ENCODE data around the gene PRDM11.

PRDM11 gene

DNA sequence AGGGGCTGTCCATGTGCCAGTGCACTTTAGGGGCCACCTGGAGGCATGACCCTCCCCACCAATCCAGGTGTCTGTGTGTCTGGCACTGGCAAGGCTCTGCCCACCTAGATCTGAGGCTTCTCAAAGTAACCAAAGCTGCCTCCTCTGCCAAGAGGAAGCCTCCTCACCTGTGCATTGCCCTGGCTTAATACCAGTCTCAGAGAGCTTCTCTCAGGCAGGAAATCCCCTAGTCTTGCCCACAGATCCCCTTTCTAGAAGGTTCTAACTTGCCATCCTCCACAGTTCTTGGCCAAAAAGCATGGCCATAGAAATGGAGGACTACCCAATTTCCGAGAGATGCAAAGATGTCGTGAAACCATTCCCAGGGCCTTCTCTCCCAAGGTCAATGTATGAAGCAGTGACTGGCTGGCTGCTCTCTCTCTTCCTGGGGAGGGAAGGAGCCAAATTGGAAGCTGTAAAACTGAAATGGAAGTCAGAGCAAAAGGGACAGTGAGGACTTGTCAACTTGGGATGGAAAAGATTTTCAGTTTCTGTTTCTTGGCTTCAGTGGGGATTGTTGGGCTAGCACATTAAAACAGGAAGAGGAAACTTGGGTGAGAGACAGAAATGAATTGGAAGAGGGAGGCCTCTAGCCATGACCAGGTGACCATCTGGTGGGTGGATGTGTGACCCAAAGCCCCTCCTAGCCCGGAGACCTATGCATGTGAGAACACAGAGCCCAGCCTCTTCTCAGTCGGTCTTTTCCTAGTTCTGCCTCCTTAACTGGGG is 68.8 kb downstream of the PRDM11 start:
- TF ChIP-seq, protein P1, sequence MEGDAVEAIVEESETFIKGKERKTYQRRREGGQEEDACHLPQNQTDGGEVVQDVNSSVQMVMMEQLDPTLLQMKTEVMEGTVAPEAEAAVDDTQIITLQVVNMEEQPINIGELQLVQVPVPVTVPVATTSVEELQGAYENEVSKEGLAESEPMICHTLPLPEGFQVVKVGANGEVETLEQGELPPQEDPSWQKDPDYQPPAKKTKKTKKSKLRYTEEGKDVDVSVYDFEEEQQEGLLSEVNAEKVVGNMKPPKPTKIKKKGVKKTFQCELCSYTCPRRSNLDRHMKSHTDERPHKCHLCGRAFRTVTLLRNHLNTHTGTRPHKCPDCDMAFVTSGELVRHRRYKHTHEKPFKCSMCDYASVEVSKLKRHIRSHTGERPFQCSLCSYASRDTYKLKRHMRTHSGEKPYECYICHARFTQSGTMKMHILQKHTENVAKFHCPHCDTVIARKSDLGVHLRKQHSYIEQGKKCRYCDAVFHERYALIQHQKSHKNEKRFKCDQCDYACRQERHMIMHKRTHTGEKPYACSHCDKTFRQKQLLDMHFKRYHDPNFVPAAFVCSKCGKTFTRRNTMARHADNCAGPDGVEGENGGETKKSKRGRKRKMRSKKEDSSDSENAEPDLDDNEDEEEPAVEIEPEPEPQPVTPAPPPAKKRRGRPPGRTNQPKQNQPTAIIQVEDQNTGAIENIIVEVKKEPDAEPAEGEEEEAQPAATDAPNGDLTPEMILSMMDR (conservative IDR thresholded peaks at IDR 0.05; ENCODE audit: low read depth, low read length), result no peak
- no peak overlapping the region for H3K4me3 ChIP-seq (ENCODE audit: low read length)
- no peak for DNase-seq (ENCODE audit: low read depth)

DNA sequence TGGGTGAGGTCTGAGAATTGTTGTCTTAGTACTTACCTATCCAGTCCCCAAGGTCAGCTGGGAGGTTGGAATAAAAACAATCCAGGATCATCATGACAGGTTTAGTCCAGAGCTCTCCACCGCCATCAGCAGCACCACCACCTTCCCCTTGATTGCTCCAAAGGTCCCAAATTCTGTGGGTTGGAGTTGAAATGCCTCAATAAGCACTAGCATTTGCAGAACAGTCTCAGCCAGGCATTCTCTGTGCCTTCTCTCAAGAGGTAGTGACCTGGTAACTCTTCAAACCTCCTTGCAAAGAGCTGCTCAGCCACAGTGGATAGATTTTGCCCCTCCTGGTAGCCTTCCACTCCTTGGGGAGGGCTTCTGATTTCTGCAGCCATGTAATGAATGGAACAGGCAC is 69.6 kb downstream of the PRDM11 start:
- no peak overlapping the region for H3K4me3 ChIP-seq (ENCODE audit: low read length)
- TF ChIP-seq, protein P1 (conservative IDR thresholded peaks at IDR 0.05; ENCODE audit: low read depth, low read length), result no peak
- no peak for DNase-seq (ENCODE audit: low read depth)

DNA sequence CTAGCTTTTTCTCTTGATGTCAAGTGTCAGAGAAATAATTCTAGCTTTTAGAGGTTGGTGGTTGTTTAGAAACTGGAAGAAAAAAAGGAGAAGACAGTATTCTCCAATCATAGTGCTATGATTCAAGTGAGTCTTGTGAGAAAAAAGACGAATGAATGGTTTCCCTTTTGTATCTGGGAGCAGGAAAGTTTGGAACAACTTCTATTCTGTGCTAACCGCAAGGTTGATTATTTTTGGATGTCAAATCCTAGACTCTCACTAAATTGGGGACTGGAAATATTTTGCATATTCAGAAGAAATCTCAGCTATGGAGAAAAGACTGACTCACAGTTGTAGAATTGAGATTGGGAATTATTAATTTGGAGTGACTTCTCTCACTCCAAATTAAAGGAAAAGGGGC is 70.5 kb downstream of the PRDM11 start:
- DNase-seq (ENCODE audit: low read depth), result no peak
- TF ChIP-seq, protein P1 (conservative IDR thresholded peaks at IDR 0.05; ENCODE audit: low read depth, low read length), result no peak
- no peak overlapping the region for H3K4me3 ChIP-seq (ENCODE audit: low read length)

DNA sequence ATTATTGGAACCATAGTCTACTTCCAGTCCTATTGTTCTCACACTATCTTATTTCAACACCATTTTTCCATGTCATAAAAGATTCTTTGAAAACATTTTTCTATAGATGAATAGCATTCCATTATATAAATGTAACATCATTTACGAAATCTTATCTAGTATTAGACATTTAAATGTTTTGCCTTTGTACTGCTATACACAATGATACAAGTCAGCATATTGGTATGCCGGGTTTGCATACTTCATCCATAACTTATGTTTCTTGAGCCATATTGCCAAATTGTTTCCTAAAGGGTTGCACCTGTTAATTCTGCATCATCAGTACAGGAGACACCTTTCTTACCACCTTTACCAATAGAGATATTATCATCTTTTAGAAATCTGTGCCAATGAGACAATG is 71.6 kb downstream of the PRDM11 start:
- H3K4me3 ChIP-seq (ENCODE audit: low read length), result no peak overlapping the region
- no peak for DNase-seq (ENCODE audit: low read depth)
- TF ChIP-seq, protein P1 (conservative IDR thresholded peaks at IDR 0.05; ENCODE audit: low read depth, low read length), result no peak

DNA sequence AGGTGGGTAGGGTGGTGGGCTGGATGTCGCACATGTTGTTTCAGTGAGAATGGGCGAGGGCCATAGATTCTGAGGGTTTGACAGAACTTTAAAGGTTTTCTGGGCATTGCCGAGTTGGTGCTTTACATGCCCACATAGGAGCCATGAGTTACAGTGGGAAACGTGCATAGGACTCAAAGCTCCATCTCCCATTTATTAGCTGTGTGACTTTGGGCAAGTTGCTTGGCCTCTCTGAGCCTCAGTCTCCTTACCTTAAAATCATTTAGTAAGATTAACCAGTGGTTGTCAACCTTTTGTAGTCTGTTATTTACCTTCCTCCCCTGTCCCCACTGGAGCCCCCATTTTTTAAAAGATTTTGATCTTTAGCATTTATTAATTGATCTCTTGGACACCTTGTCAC is 72.3 kb downstream of the PRDM11 start:
- no peak for DNase-seq (ENCODE audit: low read depth)
- TF ChIP-seq, protein P1 (conservative IDR thresholded peaks at IDR 0.05; ENCODE audit: low read depth, low read length), result no peak
- H3K4me3 ChIP-seq (ENCODE audit: low read length), result no peak overlapping the region

DNA sequence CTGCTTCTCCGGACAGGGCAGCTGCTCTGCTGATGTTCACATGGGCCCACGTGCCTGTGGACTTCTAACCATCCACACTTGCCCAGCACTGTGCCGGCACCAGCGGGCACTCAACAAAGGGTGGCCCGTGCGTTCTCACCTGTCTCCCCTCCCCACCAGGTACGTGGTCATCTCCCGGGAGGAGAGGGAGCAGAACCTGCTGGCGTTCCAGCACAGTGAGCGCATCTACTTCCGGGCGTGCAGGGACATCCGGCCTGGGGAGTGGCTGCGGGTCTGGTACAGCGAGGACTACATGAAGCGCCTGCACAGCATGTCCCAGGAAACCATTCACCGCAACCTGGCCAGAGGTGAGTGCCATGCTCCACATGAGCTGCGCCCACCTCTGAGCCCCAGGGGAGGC is 73.0 kb downstream of the PRDM11 start:
- TF ChIP-seq, protein P1 (conservative IDR thresholded peaks at IDR 0.05; ENCODE audit: low read depth, low read length), result no peak
- H3K4me3 ChIP-seq (ENCODE audit: low read length), result no peak overlapping the region
- no peak for DNase-seq (ENCODE audit: low read depth)

DNA sequence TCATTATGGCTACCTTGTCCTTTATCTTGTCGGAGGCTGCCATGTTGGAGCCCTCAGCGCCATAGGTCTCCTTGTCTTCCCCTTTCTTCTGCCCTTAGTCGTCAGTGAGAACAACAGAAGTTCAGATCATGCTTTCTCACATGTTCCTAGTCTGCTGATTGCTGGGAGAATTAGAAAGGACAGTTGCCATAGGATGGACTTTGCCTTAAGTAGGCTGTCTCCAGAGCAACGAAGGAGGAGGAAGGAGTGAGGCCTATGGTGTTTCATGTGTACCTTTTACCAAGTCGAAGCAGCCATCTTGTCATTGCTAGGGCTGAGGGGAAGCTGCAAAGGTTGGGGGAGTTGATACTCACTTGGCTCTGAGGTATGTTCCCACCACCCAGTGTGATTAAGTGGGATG is 77.1 kb downstream of the PRDM11 start:
- TF ChIP-seq, protein P1 (conservative IDR thresholded peaks at IDR 0.05; ENCODE audit: low read depth, low read length), result no peak
- DNase-seq (ENCODE audit: low read depth), result no peak
- H3K4me3 ChIP-seq (ENCODE audit: low read length), result no peak overlapping the region
